Measurements from ENCODE around the gene ZFP57.

- TF ChIP-seq CTCF (IDR thresholded peaks at IDR 0.05) = no peak
- TF ChIP-seq POLR2AphosphoS5 (IDR thresholded peaks at IDR 0.05) = no peak
Measured at GRCh38 chr6:29631860-29632731, 48.9 kb downstream of the ZFP57 start.
